Dermis blood vessel endothelial cell (primary cell): ENCODE data around the gene COTL1. TPM values are rescaled to one million over a fixed set of nuclear protein-coding genes. Genes with fewer than 3 reads are reported as not detected.
"Not testable (repeated sequence)": the region's sequence is repeated elsewhere in the genome, so short reads cannot be mapped to it uniquely, and the experiment has no call there.

Experiments
- DNase-seq: peaks from one replicate; pipeline ENCODE4 v3.0.0; 2010
- total RNA-seq: library from RNA; depleted of rRNA; stranded (reverse); fragments of >200 nt; gene quantifications from 2 replicates; pipeline ENCODE4 v1.2.3, GENCODE V29; 2014

The COTL1 gene
- total RNA-seq, 1 donor from 2014 or later = 125 TPM

- no peak for DNase-seq
These were observed 25.3 kb upstream of the COTL1 start for GRCh38 chr16:84643180-84643583.

DNA sequence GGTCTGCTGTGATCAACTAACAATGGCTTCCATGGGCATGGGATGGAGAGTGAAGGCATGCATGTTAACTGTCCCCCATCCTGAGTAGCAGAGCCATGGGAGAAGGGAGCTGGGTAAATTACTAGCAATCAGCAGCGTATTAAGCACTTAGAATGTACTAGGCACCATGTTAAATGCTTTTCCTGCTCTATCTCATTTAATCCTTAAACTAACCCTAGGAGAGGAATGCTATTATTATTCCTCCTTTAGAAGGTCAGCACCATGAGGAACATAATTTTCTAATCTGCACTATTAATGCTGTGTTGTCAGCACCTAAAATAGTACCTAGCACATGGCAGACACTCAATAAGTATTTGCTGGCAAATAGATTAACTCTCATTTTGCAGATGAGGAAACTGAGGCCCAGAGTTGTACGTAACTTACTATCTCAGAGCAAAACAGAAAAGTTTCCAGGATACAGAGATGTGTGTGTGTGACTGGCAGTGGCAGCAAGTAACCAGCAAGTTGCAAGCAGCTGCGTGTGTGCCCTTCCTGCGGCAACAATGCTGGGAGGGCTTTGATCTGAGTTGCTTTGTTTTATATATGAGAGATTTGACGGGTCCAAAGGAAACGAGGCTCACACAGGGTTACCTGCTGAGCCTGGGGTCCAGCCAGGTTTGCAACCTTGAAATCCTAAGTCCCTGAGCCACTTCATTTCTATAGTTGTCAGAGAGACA is 23.9 kb upstream of the COTL1 start:
- no peak for DNase-seq

DNA sequence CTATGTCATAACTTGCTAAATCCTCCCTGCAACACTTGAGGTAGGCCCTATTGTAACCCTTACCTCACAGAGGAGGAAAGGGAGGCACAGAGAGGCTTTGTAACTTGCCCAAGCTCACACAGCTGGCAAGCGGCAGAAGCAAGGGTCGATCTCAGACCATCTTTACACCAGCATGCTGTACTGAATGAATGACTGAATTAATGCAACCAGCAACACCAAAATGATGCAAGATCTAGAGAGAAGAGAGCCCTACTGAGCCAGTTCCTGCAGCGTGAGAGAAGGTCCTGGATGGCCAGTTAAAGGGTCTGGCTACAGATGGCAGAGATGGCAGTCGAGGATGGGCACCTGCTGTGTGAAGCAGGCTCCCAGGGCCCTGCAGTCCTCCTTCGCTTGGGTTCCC is 22.3 kb upstream of the COTL1 start:
- no peak for DNase-seq

DNA sequence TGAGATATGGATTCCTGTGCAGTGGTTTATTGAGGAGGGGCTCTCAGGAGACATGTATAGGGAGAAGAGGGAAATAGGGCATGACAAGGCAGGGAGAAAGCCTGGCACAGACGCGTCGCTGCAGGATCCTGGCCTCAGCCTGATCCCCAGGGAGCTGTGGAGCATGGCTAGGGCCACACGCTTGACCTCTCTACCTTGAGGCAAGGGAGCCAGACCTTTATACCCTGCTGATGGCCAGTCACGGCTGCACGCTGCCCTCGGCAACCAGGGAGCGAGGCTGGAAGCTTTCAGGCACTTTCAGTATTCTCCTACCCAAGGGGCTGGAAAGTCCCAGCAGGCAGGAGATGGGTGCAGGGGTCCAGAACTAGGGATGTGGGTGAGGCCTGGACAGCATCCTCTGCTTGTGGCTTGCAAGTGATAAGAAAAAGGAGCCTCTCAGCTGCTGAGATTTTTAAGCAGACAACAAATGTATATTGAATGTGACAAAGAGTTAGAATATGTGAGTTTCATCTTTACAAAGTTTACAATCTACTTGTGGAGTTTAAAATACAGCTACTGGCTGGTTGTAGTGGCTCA is 20.4 kb upstream of the COTL1 start:
- no peak for DNase-seq

- DNase-seq = no peak
These were observed 19.8 kb upstream of the COTL1 start for GRCh38 chr16:84637709-84638108.

- DNase-seq = peak; percentile 42
These were observed 17.8 kb upstream of the COTL1 start for GRCh38 chr16:84635702-84636101.

- DNase-seq = no peak
These were observed 15.7 kb upstream of the COTL1 start for GRCh38 chr16:84633622-84634021.

GRCh38 chr16:84632862-84633261 is 15.0 kb upstream of the COTL1 start:
- not testable (repeated sequence) for DNase-seq

DNA sequence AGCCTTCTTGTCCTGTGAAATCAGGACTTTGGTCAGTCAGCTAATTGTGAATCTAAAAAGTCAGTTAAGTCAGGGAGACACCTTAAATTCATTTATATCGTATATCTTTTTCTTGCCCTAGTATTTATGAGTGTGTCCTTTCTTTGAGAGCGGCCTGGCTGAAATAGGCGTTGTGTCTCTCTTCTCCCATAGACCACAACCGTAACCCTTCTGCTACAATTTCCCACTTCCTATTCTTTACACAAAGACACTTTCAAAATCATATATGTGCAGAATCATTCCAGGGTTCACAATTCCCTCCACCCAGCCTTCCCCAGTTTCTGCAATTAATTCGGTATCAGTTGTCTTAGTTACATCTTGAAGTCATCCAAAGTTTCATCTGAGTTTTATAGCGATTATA is 14.0 kb upstream of the COTL1 start:
- DNase-seq = no peak

GRCh38 chr16:84631153-84631466 is 13.2 kb upstream of the COTL1 start:
- DNase-seq = no peak

DNA sequence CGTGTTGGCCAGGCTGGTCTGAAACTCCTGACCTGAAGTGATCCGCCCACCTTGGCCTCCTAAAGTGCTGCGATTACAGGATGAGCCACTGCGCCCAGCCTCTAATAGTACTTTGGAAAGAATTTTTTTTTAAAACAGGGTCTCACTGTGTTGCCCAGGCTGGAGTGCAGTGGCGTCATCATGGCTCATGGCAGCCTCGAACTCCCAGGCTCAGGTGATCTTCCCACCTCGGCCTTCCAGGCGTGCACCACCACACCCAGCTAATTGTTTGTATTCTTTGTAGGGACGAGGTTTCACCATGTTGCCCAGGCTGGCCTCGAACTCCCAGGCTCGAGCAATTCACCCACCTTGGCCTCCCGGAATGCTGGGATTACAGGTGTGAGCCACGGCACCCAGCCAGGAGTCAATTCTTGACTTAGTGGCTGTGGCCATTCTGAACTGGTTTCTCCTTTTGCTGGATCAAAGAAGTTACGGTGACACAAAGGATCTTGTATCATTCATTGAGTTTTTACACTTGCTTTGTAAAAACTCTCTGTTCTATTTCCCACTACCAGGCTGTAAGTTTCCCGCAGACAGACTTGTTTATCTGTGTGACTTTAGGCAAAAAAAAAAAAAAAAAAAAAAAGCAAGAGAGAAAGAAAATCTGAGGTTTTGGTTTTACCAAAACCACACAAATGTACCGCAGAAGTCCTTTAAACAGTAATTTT is 12.7 kb upstream of the COTL1 start:
- DNase-seq = no peak

DNA sequence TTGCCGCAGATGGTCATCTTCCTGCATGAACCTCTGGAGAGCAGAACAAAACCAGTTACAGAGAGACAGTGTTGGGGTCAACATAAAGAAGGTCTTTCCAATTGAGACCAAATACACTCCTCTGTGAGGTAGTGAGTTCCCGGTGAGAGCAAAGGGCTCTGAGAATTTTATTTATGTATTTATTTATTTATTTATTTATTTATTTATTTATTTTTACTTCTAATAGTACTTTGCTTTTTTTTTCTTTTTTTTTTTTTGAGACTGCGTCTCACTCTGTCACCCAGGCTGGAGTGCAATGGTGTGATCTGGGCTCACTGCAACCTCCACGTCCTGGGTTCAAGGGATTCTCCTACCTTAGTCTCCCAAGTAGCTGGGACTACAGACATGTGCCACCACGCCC is 12.1 kb upstream of the COTL1 start:
- no peak for DNase-seq

- no peak for DNase-seq
These were observed 11.7 kb upstream of the COTL1 start for GRCh38 chr16:84629580-84629979.

DNA sequence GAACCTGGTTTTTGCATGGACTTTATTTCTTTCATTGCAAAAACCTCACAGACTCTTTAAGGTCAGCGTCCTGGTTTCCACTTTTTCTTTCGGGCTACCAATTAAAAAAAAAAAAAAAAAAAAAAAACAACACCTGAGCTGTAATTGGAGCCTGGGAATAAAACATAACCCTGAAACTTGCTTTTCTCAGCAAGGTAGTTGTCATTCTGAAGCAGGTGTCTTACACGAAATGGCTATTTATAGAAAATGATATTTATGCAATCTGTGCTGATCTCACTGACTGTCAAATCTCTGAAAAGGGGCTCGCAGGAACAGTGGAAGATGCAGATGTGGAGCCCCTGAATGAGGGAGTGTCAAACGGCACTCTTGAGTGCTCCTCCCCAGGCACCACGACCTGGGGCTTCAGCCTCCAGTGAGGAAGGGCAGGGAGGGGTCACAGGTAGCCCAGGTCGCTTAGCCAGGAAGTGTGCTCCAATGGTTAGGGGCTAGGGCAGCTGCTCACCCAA is 10.4 kb upstream of the COTL1 start:
- DNase-seq = no peak

- DNase-seq = no peak
These were observed 7.7 kb upstream of the COTL1 start for GRCh38 chr16:84625556-84625955.

GRCh38 chr16:84620913-84621312 is 3.0 kb upstream of the COTL1 start:
- not testable (repeated sequence) for DNase-seq

GRCh38 chr16:84618581-84619460 is 943 bp upstream of the COTL1 start:
- DNase-seq = peak; percentile 62

- DNase-seq = peak; percentile 27
These were observed 662 bp downstream of the COTL1 start for GRCh38 chr16:84617041-84617790.

DNA sequence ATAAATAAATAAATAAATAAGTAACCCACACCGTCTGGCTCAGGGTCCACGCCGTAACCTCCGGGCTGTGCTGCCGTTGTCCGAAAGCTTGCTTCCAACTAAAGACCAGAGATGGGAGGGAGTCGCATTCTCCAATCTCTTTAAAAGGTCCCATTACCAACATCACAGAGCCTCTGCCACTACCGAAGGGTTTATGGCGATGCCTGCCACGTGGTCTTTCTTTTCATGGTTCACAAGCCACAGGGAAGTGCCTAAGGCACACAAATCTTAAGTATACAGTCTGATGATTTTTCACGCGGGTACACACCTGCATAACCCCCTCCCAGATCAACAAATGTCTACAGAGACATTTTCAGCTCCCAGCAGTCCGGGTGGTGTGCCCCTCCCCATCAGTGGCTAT is 1.4 kb downstream of the COTL1 start:
- DNase-seq = peak; percentile 39

GRCh38 chr16:84614968-84615813 is 2.7 kb downstream of the COTL1 start:
- DNase-seq = peak; percentile 35

GRCh38 chr16:84614623-84614967 is 3.3 kb downstream of the COTL1 start:
- DNase-seq = no peak
